NCI-H2029 treated with DMSO at 0.1 percent for 48 hours (cell line): Measurements from ENCODE around the gene DCHS2.

Experiments used
- DNase-seq: peaks from one replicate; lab custom pipeline; 2025; lab: John Stamatoyannopoulos, UW

DCHS2 gene

GRCh38 chr4:154319736-154320135 lies 171.9 kb downstream of the DCHS2 start:
- DNase-seq = no peak

GRCh38 chr4:154317201-154317999 lies 174.2 kb downstream of the DCHS2 start:
- DNase-seq = no peak

DNA sequence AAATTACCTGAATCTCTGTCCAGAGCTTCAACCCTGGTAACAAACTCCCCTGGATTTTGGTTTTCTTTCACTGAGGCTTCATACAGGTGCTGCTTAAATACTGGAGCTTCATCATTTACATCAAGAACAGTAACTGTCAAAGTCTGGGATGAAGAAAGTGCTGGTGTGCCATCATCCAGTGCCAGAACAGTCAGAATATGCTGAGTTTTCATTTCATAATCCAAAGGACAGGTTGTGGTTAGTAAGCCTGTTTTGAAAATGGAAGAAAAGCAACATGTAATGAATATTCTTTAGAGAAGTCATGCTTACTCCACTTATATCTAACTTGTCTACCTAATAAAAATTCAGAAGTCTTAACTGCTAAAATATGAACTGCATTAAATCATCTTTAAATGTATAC lies 175.9 kb downstream of the DCHS2 start:
- DNase-seq = no peak

DNA sequence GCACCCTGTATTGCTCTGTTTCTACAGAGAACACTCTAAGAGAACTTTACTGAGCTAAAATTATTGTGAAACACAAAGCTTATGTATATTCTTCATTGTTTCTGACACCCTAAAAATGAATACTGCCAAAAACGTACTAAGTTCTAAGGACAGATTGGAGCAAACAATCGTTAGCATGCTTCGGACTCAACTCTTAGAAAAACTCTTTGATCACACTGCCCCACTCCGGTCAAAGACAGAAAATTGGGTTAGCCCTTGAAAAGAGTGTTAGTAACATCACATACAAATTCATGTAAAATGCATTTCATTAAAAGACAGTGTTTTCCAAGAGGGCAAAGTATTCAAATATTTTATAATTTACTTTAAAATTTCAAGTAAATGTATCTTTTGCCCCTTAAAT lies 177.4 kb downstream of the DCHS2 start:
- DNase-seq = no peak

- DNase-seq = no peak
Measured at GRCh38 chr4:154313004-154313585, 178.5 kb downstream of the DCHS2 start.

DNA sequence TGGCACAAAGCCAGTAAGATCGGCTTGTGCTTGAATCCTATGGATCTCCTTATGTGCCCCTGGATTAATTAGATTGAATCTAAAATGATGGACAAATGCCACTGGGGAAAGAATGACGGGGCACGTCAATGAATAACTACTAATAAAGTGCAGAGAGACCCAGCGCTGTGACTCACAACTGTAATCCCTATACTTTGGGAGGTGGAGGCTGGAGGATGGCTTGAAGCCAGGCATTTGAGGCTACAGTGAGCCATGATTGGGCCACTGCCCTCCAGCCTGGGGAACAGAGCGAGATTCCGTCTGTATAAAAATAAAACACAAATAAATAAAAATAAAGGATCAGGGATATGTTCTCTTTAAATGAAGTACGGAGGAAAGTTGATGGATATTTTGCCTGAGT lies 179.4 kb downstream of the DCHS2 start:
- DNase-seq = no peak

DNA sequence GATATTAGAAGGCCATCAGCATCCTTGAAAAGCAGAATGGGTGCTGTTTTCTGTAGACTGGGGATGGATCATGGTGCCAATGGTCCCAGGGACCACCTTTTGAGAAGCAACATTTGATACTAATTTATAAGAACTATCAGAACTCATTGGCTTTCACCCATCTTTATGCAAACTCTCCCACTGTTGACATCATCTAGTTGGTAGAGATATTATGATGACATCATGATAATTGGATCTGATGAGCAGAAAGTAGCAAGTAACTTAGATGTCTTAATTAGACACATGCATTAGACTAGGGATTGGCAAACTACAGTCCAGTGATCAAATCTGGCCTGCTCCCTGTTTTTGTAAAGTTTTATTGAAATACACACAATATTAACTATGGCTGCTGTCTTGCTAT lies 181.0 kb downstream of the DCHS2 start:
- DNase-seq = no peak

DNA sequence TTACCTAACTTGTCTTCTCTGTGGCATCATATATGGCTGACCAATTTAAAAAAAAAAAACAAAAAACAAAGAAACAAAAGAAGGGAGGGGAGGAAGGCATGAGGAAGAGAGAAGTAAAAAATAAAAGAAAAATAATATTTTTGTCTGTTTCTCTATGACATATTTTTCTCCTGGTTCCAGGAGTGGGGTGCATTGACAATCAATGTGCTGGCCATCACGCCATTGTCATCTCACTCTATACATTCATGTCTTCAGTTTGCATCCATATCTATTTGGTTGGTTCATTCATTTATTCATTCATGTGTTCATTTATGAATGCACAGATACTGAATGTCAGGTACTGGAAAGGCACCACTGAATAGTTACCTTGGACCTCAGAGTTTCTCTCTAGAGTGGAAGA lies 183.4 kb downstream of the DCHS2 start:
- DNase-seq = no peak

GRCh38 chr4:154307451-154307850 lies 184.1 kb downstream of the DCHS2 start:
- DNase-seq = no peak

- no peak for DNase-seq
Measured at GRCh38 chr4:154305616-154306015, 186.0 kb downstream of the DCHS2 start.

GRCh38 chr4:154304679-154305078 lies 186.9 kb downstream of the DCHS2 start:
- no peak for DNase-seq

GRCh38 chr4:154294652-154295350 lies 196.8 kb downstream of the DCHS2 start:
- DNase-seq = no peak

DNA sequence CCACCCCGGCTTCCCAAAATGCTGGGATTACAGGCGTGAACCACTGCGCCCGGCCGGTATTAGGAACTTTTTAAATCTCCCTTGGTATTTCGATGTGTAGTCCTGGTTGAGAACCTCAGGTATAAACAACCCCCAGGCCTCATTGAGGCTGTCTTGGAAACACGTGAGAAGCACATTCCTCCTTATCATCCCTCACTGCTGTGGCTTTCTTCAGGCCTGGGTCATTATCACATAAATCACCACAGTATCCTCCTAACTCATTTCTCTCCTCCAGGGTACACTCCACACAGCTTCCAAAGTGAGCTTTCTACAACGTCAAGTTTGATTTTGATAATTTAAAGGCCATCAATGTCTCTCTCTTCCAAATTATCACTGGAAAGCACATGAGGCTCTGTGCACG lies 198.2 kb downstream of the DCHS2 start:
- DNase-seq = no peak

- DNase-seq = no peak
Measured at GRCh38 chr4:154292589-154292988, 199.0 kb downstream of the DCHS2 start.

DNA sequence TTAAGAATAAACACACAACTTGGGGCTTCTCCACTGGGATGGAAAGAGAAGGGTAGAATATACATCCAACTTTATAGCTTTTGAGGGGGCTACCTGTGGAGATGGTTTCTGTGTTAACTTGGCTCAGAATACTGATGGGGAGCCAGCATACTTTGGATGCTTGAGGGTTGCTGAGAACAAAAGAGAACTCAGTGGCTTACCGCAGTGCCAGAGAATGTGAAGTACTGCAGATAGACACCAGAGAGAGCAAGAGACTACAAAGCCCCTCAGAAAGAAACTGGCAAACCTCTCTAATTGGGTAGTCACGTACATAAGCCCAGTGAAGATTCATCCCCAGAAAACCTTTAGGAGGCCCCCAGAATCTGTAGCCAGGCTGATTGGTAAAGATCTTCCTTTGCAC lies 214.4 kb downstream of the DCHS2 start:
- DNase-seq = no peak

DNA sequence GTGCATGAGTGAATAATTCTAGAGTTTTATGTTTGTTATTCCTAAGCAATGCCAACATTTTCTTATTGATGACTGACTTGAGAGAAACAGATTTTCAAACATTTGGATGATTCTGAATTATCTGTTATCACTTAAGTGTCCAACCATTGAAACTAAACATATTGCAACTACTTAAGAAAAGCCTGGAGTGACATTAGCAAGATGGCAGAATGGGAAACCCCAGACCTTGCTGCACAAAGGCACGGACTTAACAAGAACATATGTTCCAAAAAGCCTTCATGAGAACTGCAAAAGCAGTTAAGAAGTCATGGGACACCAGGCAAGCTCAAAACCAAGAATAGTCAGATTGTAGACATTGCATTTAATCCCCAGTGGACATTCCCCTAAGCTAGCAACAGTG lies 215.1 kb downstream of the DCHS2 start:
- DNase-seq = no peak

DNA sequence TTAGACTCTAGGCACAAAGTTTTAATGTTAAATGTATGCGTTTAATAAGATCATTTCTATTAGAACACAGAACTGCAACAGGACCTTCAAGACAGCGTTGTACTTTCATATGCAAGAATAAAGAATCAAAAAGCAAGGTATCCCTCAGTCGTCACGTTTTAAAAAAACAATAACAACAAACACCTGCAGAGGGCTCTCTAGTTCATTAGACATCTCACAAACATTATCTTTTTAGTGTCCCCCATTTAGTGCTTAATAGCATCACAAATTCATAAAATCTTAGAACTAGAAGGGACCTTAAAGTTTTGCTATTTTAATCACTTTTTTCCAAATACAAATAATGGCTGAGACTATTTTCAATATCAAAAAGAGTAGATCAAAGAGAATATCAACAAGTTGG lies 236.6 kb downstream of the DCHS2 start:
- DNase-seq = no peak

DNA sequence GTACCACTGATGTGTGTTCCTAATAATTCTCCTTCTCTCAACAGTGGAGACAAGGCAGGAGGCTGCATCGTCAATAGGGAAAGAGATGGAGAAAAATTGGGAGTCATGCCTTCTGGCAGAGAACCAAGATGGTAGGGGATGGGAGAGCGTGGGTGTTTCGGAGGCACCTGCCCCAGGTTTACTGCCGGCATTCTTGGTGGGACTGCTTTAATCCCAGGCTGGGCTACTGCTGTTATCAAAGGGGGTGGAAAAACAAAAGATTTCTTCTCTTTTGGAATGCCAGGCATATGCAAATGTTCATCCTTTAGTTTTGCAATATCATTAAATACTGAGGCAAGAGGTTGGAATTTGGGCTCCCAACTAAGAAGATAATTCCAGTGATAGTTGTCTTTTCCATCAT lies 257.0 kb downstream of the DCHS2 start:
- no peak for DNase-seq

DNA sequence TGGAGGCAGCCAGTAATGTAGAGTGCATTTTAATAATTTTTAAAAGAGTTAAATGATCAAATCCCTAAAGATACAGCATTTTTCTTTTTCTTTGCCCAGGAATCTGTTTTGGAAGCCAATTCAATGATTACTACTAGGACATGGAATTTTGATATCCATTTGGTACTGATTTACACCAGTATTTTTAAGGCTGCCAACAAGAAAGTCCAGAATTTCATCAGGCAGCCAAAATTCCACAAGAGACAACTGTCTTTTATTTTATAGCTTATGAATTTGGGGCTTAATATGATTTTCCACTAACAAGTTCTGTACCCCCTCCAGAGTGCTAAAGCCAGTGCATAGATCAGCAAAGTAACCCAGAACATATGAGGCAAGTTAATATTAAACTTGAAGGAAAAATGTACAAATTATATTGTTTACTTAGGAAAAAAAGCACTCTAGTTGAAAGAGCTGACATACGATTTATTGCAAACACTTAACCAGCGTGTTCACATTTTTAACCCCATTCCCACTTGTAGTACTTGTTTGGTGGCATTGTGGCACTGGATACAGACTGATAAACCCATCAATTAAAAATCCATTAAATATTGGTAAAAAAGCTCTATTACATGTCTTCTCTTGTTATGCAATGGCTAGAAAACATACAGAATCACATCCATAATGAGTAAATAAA lies 259.7 kb downstream of the DCHS2 start:
- DNase-seq = no peak

GRCh38 chr4:154230723-154231122 lies 260.9 kb downstream of the DCHS2 start:
- no peak for DNase-seq

GRCh38 chr4:154230091-154230490 lies 261.5 kb downstream of the DCHS2 start:
- no peak for DNase-seq

GRCh38 chr4:154222875-154223274 lies 268.7 kb downstream of the DCHS2 start:
- no peak for DNase-seq

- DNase-seq = no peak
Measured at GRCh38 chr4:154218051-154218450, 273.5 kb downstream of the DCHS2 start.
